ENCODE measurements around the gene TMEM125.

Gene TMEM125

DNA sequence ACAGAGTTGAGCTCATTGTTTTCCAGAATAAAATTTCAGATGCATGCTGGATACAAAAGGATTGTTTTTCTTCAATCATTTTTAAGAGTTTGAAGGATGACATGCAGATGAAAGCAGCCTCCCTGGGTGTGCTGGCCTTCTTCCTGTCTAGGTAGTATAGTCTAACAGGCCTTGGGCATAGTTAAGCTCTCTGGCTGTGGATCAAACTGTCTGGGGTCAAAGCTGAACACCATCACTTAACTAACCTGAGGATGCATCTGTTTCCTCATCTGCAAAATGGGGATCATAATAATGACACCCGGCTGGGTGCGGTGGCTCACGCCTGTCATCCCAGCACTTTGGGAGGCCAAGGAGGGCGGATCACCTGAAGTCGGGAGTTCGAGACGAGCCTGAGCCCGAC is 25.0 kb downstream of the TMEM125 start:
- no peak overlapping the region for H3K27ac ChIP-seq
- TF ChIP-seq, protein P1, sequence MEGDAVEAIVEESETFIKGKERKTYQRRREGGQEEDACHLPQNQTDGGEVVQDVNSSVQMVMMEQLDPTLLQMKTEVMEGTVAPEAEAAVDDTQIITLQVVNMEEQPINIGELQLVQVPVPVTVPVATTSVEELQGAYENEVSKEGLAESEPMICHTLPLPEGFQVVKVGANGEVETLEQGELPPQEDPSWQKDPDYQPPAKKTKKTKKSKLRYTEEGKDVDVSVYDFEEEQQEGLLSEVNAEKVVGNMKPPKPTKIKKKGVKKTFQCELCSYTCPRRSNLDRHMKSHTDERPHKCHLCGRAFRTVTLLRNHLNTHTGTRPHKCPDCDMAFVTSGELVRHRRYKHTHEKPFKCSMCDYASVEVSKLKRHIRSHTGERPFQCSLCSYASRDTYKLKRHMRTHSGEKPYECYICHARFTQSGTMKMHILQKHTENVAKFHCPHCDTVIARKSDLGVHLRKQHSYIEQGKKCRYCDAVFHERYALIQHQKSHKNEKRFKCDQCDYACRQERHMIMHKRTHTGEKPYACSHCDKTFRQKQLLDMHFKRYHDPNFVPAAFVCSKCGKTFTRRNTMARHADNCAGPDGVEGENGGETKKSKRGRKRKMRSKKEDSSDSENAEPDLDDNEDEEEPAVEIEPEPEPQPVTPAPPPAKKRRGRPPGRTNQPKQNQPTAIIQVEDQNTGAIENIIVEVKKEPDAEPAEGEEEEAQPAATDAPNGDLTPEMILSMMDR (IDR thresholded peaks at IDR 0.05) = no peak
- TF ChIP-seq ZFX (IDR thresholded peaks at IDR 0.05; ENCODE audit: borderline replicate concordance) = no peak

DNA sequence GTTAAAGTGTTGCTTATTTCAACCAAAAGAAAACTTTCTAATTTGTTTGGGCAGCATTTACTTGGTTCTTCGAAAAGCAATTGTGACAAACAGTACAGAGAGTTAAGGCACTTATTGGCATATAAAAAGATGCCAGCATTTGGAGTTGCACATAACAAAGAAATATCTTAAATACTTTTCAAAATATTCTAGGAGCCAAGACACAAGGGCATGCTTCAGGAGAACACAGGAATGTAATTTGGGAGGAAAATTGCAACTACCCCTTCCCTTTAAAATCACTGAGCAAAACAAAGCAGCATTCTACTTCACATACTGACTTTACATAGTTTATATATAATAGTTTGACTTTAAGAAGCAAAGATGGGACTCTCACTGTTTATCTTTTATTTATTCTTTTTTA is 26.4 kb downstream of the TMEM125 start:
- TF ChIP-seq ZFX (IDR thresholded peaks at IDR 0.05; ENCODE audit: borderline replicate concordance) = no peak
- TF ChIP-seq, protein P1 (IDR thresholded peaks at IDR 0.05) = no peak
- no peak overlapping the region for H3K27ac ChIP-seq

DNA sequence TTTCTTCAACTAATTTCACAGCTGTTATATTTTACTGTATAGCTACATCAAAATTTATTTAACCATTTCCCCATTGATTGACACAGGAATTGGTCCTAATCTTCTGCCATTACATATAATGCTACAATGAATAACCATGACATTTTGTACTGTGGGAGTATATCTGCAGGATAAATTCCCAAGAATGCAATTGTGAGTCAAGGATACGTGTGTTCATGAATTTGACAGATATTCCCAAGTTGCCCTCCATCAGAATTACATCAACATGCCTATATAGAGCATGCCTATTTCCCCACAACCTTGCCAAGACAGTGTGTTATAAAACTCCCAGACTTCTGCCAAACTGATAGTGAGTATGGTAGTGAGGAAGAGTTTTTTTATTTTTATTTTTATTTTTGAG is 28.3 kb downstream of the TMEM125 start:
- H3K27ac ChIP-seq = no peak overlapping the region
- no peak for TF ChIP-seq ZFX (IDR thresholded peaks at IDR 0.05; ENCODE audit: borderline replicate concordance)
- TF ChIP-seq, protein P1 (IDR thresholded peaks at IDR 0.05) = no peak

DNA sequence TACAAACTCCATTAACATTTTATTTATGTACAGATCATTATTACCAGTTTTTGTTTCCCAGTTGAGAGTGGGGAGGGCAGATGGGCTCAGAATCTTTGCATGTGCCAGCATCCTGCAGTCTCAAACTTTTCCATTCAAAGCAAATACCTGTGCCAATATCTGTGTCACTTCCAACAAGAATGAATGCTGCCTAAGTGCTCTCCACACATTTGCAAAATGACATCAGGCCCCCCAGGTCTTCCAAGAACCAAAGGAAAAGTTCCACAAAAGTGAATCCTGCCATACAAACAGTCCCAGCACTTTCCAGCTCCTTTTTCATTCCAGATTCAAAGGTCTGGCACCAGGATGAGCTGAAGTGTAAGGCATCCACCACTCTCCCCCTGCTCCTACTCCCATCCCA is 29.3 kb downstream of the TMEM125 start:
- no peak overlapping the region for H3K27ac ChIP-seq
- no peak for TF ChIP-seq ZFX (IDR thresholded peaks at IDR 0.05; ENCODE audit: borderline replicate concordance)
- TF ChIP-seq, protein P1 (IDR thresholded peaks at IDR 0.05) = no peak

DNA sequence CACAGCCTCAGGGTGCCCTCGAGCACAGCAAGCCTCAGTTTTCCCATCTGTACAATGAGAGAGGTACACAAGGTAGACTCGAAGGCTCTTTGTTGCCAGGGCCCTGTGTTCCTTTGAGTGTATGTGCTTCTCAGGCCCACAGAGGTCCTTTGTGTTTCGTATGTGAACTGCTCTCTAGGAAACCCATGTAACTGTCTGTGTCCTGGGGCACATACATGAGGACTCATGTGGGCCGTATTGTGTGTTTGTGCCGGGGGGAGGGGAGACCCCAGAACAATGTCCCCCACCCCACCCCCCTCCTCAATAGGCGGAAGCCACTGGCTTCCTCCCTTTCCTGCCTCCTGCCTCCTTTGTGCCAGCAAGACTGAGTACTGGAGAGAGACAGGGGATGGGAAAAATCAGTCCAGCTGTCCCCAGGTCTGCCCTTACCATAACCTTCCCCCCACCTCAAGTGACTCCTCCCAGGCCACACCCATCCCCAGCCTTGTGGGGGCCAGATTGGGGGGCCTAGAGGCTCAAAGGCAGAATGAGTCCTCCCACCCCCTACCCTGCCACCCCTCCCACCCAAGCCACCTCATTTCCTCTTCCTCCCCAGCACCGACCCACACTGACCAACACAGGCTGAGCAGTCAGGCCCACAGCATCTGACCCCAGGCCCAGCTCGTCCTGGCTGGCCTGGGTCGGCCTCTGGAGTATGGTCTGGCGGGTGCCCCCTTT is 30.8 kb downstream of the TMEM125 start, which contains the start of gene TIE1:
Gene TIE1, plus strand, starts transcription at position 605 of the 717 bp plus-strand sequence. Its CDS starts 90 bp downstream, at position 695.
- no peak for TF ChIP-seq ZFX (IDR thresholded peaks at IDR 0.05; ENCODE audit: borderline replicate concordance)
- TF ChIP-seq, protein P1 (IDR thresholded peaks at IDR 0.05) = no peak
- H3K27ac ChIP-seq = no peak within 1 kb of the TSS

DNA sequence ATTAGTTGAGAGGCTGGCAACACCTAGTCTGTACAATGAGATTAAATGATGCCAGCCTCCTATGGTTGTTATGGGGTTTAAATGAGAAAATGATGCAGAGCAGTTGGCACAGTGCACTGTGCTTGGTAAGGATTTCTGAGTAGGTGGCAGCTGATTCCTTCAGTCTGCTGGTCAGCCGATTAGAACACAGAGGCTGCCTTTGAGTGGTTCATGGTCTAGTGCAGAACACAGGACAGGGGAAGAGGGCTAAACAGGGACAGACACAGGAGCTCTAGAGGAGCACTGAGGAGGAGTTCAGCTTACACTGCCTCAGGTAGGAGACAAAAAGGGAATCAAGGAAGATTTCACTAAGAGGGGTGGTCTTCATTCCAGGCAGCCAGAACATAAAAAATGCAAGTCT is 32.4 kb downstream of the TMEM125 start:
- no peak for TF ChIP-seq ZFX (IDR thresholded peaks at IDR 0.05; ENCODE audit: borderline replicate concordance)
- TF ChIP-seq, protein P1 (IDR thresholded peaks at IDR 0.05) = no peak

DNA sequence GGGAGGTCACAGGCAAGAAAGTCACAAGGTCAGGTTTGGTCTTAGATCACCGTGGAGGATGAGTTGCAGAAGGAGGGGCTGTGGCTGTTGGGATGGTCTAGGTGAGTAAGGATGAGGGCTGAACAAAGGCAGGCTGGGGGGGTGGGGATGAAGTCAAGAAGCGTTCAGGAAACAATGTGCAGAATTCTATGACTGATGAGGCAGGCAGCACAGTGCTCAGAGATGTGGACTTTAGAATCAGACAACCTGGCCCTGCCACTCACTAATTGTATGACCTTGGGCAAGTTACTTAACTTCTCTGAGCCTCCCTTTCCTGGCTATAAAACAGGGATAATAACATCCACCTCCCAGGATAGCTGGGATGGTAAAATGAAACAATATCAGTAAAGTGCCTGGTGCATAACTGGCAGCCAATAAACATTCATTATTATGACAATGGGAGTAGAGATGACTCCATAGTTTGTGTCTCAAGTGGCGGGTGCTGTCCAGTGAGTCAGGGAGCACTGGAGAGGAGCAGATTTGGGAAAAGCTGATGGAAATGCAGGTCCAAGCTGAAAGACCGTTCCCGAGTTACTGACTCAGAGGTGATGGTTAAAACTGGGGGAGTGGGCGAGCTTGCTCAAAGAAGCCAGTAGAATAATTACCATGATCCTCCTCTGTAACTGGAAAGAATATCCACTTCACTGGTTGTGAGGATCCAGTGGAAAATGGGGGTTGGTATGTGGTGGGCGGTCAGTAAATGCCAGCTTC is 33.1 kb downstream of the TMEM125 start:
- no peak overlapping the region for H3K27ac ChIP-seq
- TF ChIP-seq ZFX (IDR thresholded peaks at IDR 0.05; ENCODE audit: borderline replicate concordance) = no peak
- TF ChIP-seq, protein P1 (IDR thresholded peaks at IDR 0.05) = no peak

More for the DNA sequence above, 32.4 kb downstream of the TMEM125 start:
- no peak overlapping the region for H3K27ac ChIP-seq
